Measurements from ENCODE around the gene DIRAS1.

The DIRAS1 gene, protein sequence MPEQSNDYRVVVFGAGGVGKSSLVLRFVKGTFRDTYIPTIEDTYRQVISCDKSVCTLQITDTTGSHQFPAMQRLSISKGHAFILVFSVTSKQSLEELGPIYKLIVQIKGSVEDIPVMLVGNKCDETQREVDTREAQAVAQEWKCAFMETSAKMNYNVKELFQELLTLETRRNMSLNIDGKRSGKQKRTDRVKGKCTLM

DNA sequence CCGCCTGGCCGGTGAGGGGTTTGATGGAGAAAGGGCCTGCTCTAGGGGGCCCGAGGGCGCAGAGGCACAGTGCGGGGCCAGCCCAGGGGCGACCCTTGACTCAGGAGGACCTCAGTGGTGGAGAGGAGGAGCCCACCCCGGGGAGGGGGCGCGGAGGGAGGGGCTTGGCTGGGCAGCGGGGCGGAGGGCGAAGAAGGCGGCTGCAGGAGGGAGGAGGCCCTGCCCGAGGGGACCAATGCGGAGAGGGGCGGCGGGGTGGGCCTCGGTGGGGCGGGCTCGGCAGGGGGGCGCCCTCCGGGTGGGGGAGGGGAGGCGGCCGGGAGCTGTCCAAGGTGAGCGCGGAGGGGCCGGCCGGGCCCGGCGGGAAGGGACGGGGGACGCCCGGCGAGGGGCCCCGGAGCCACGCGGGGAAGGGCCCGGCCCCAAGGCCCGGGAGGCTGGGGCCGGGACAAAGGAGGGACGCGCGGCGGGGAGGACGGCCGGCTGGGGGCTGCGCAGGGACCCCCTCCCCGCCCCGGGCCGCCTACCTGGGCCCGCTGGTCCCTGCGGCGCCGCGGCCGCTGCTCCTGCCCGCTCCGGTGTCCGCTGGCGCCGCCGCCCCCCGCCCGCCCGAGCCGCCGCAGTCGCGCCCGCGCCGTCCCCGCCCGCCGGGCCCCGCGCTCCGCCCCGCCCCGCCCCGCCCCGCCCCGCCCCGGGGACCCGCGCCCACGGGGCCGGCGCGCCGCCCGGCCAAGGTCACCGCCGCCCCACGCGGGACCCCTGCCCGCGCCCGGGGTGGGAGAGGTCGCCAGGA, at the start of gene DIRAS1:
DIRAS1 (minus strand) TSS at position 596 of the 793 bp plus-strand sequence. CDS start 3,566 bp downstream, outside the sequence.
- TF ChIP-seq, protein P1, sequence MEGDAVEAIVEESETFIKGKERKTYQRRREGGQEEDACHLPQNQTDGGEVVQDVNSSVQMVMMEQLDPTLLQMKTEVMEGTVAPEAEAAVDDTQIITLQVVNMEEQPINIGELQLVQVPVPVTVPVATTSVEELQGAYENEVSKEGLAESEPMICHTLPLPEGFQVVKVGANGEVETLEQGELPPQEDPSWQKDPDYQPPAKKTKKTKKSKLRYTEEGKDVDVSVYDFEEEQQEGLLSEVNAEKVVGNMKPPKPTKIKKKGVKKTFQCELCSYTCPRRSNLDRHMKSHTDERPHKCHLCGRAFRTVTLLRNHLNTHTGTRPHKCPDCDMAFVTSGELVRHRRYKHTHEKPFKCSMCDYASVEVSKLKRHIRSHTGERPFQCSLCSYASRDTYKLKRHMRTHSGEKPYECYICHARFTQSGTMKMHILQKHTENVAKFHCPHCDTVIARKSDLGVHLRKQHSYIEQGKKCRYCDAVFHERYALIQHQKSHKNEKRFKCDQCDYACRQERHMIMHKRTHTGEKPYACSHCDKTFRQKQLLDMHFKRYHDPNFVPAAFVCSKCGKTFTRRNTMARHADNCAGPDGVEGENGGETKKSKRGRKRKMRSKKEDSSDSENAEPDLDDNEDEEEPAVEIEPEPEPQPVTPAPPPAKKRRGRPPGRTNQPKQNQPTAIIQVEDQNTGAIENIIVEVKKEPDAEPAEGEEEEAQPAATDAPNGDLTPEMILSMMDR (IDR thresholded peaks at IDR 0.05; ENCODE audit: insufficient read depth, low read depth, low read length, missing control alignments): no peak
- H3K4me3 ChIP-seq (ENCODE audit: low read length): no peak within 1 kb of the TSS
- no peak for DNase-seq (ENCODE audit: low read depth)

DNA sequence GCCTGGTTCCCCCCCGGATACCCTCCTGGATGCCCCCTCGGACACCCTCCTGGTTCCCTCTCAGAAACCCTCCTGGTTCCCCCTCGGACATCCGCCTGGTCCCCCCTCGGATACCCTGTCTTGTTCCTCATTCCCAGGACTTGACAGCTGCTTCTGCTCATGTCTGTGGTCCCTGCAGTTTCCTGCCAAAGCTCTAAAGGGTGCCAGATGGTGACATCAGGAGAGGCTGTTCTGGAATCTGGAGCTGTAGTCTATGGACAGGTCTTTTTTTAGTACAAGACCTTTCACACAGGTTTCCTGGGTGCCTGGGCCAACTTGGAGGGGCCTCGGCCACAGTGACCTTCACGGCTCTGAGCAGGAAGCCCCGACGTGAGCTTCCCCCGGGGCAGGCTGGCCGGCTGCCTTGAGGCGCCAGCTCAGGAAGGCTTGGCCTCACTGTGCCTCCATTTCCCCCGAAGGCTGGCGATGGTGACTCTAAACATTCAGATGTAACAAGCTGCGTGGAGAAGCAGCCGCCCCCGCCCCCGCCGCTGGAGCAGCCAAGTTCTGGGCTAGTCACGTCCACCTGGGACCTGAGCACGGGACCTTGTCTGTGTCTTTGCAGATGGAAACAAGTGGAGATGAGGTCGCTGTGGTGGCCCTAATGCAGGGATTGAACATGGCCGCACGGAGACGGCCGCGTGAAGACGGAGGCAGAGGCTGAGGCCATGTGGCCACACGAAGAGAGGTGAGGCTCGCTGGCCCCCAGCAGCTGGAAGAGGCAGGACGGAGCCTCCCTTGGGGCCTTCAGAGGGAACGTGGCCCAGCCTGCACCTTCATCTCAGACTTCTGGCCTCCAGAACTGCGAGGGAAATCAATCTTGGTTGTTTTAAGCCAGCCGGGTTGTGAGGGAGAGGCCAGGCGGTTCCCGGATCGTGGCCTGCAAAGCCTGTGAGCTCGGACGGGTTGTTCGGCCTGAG, 49.2 kb upstream of the DIRAS1 start:
- TF ChIP-seq, protein P1 (IDR thresholded peaks at IDR 0.05; ENCODE audit: insufficient read depth, low read depth, low read length, missing control alignments): no peak
- H3K4me3 ChIP-seq (ENCODE audit: low read length): no peak overlapping the region
- DNase-seq (ENCODE audit: low read depth): no peak

DNA sequence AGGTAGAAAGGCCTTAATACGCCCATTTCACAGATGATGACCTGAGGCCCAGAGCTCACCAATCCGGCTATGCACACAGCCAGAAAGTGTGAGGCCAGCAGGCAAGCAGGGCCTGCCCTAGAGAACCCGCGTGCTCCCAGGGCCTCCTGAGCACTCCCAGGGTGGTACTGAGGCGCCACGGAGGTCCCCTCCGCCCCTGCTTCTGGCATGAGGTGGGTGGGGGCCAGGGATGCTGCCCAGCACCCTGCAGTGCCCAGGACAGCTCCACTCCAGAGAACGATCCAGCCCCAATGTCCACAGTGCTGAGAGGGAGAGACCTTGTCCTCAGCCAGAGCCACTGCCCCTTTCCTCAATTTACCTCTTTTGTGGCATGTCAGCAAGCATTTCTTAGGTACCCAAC, 48.0 kb upstream of the DIRAS1 start:
- no peak for DNase-seq (ENCODE audit: low read depth)
- TF ChIP-seq, protein P1 (IDR thresholded peaks at IDR 0.05; ENCODE audit: insufficient read depth, low read depth, low read length, missing control alignments): no peak

DNA sequence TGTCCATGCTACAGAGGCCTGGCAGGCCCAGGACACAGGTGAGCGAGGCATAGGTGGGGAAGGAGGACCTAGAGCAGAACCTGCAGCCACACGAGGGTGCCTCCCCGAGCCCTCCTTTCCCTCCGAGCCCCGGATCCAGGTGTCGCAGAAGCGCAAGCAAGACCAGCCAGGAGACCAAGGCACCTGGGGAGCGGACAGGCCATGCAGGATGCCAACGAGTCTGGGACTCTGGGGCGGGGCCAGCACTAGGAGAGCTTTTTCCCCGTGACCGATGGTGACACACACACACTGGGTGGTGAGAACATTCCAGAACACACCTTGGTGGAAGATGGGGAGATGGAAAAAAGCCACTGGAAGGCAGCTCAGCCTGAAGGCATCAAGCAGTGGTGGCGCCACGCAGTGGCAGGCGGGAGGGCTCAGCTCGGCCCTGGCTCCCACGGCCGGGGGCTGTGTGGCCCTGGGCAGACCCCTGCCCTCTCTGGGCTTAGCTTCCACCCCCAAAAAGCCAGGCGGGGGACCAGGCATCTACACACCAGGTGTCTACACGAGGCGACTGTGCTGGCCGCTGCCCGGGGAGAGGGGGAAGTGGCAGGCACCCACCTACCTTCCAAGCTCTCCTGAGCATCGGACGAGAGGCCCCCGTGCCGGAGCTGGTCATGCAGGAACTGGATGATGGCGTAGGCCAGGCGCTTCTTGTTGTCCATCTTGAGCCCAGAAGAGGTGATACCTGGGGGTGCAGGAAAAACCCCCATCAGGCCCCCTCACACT, 47.4 kb upstream of the DIRAS1 start:
- H3K4me3 ChIP-seq (ENCODE audit: low read length): no peak overlapping the region
- TF ChIP-seq, protein P1 (IDR thresholded peaks at IDR 0.05; ENCODE audit: insufficient read depth, low read depth, low read length, missing control alignments): no peak
- DNase-seq (ENCODE audit: low read depth): peak; percentile 34

More for the DNA sequence above, 48.0 kb upstream of the DIRAS1 start:
- no peak overlapping the region for H3K4me3 ChIP-seq (ENCODE audit: low read length)

DNA sequence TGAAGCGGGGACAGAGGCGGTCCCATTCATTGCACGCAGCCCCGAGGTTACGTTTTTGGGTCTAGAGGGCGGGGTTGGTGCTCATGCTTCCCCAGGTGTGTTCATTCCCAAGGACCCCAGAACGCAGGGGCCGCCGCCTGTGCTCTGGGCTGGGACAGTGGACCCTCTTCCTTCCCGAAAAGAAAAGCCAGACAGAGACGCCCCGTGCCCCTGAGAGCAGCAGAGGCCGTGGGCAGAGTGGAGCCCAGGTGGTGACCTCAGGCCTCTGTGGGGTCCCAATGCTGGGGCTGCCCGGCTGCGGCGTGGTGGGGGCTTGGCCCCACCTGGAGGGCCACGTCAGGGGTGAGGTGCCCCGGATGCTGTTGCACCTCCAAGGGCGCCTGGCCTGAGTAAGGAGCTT, 46.5 kb upstream of the DIRAS1 start:
- H3K4me3 ChIP-seq (ENCODE audit: low read length): no peak overlapping the region
- TF ChIP-seq, protein P1 (IDR thresholded peaks at IDR 0.05; ENCODE audit: insufficient read depth, low read depth, low read length, missing control alignments): no peak
- no peak for DNase-seq (ENCODE audit: low read depth)

All from epithelial cell of esophagus (primary cell).